Smooth muscle cell (in vitro differentiated cells): ENCODE results near the gene PLAGL1. TPM values are rescaled to one million over a fixed set of nuclear protein-coding genes. Genes with fewer than 3 reads are reported as not detected.
A peak's percentile ranks its signal among the peaks of the same experiment; 100 is the strongest.

Experiments
- DNase-seq: peaks from one replicate; lab custom pipeline; 2025; ENCODE audit not compliant: unreplicated experiment; lab: John Stamatoyannopoulos, UW
- H2AFZ ChIP-seq: fragments of 200-600 bp; sonication (generic); 2 replicates; pipeline ENCODE4 v1.6.0; 2016; ENCODE audit warnings: antibody characterized with exemption, low read depth, mild to moderate bottlenecking
- H3F3A ChIP-seq: fragments of 200-600 bp; sonication (generic); 2 replicates; pipeline ENCODE4 v1.6.0; 2017; ENCODE audit warnings: antibody characterized with exemption, low read depth
- H3K27ac ChIP-seq: fragments of 200-600 bp; sonication (generic); 2 replicates; pipeline ENCODE4 v1.5.1; 2016; ENCODE audit warnings: low read depth, mild to moderate bottlenecking
- H3K27me3 ChIP-seq: fragments of 200-600 bp; sonication (generic); 2 replicates; pipeline ENCODE4 v1.6.1; 2016; ENCODE audit warnings: low read depth, mild to moderate bottlenecking
- H3K36me3 ChIP-seq: fragments of 200-600 bp; sonication (generic); 2 replicates; pipeline ENCODE4 v1.5.1; 2016; ENCODE audit warnings: low read depth
- H3K4me1 ChIP-seq: fragments of 200-600 bp; sonication (generic); 2 replicates; pipeline ENCODE4 v1.5.1; 2016; ENCODE audit warnings: low read depth
- H3K4me2 ChIP-seq: fragments of 200-600 bp; sonication (generic); 2 replicates; pipeline ENCODE4 v1.6.0; 2016; ENCODE audit warnings: mild to moderate bottlenecking
- H3K4me3 ChIP-seq: fragments of 200-600 bp; sonication (generic); 2 replicates; pipeline ENCODE4 v1.5.1; 2016; ENCODE audit warnings: mild to moderate bottlenecking
- H3K79me2 ChIP-seq: fragments of 200-600 bp; sonication (generic); 2 replicates; pipeline ENCODE4 v1.6.0; 2016; ENCODE audit warnings: low read depth, mild to moderate bottlenecking
- H3K9ac ChIP-seq: fragments of 200-600 bp; sonication (generic); 2 replicates; pipeline ENCODE4 v1.6.0; 2016; ENCODE audit warnings: low read depth
- H3K9me3 ChIP-seq: fragments of 200-600 bp; sonication (generic); replicated peaks from 2 replicates; pipeline ENCODE4 v1.5.1; 2016; ENCODE audit warnings: low read depth
- H4K20me1 ChIP-seq: fragments of 200-600 bp; sonication (generic); 2 replicates; pipeline ENCODE4 v1.6.0; 2016; ENCODE audit warnings: low read depth
- WGBS: methylation state at CpG from one replicate; pipeline ENCODE4 v1.1.7; 2016; ENCODE audit warnings: low lambda C conversion rate; 5-methylcytosine and 5-hydroxymethylcytosine counted together
- polyA plus RNA-seq: library from polyadenylated mRNA; unstranded; fragments of >200 nt; fragmentation: Nextera tagmentation; extraction: Ambion mirVana; gene quantifications from 2 replicates; pipeline ENCODE4 v1.2.1, GENCODE V29; 2016
- total RNA-seq: library from RNA; depleted of rRNA; stranded (reverse); fragments of >200 nt; gene quantifications from 2 replicates; pipeline ENCODE4 v1.2.3, GENCODE V29; 2014
- TF ChIP-seq, protein P1 (sequence below): fragments of 200-600 bp; sonication (generic); IDR thresholded peaks from 2 replicates; pipeline ENCODE4 v1.5.1; 2017; ENCODE audit warnings: borderline replicate concordance, mild to moderate bottlenecking, antibody characterized with exemption; ENCODE audit not compliant: insufficient read depth, poor library complexity, severe bottlenecking

Gene PLAGL1
- total and polyA plus RNA-seq, 2 experiments from 2014 or later = 99.7 to 130 TPM

GRCh38 chr6:144036835-144037195 is 28.8 kb upstream of the PLAGL1 start:
- Histone ChIP-seq H3K27ac (no peak overlapping the region), H4K20me1 (no peaks in the 10 kb centered on the region), H3K4me2 (peak overlapping the region; percentile 51), H3K27me3 (no peaks in the 10 kb centered on the region), H3K9me3 (no peaks in the 10 kb centered on the region), H2AFZ (peak overlapping the region; percentile 67), H3K36me3 (no peaks in the 10 kb centered on the region), H3K9ac (no peak overlapping the region), H3K4me3 (peak overlapping the region; percentile 13), H3K79me2 (no peaks in the 10 kb centered on the region), H3F3A (no peaks in the 10 kb centered on the region), H3K4me1 (no peaks in the 10 kb centered on the region)
- 98% methylated on average over 3 of the region's 3 CpGs for WGBS
- TF ChIP-seq, protein P1, sequence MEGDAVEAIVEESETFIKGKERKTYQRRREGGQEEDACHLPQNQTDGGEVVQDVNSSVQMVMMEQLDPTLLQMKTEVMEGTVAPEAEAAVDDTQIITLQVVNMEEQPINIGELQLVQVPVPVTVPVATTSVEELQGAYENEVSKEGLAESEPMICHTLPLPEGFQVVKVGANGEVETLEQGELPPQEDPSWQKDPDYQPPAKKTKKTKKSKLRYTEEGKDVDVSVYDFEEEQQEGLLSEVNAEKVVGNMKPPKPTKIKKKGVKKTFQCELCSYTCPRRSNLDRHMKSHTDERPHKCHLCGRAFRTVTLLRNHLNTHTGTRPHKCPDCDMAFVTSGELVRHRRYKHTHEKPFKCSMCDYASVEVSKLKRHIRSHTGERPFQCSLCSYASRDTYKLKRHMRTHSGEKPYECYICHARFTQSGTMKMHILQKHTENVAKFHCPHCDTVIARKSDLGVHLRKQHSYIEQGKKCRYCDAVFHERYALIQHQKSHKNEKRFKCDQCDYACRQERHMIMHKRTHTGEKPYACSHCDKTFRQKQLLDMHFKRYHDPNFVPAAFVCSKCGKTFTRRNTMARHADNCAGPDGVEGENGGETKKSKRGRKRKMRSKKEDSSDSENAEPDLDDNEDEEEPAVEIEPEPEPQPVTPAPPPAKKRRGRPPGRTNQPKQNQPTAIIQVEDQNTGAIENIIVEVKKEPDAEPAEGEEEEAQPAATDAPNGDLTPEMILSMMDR = no peak
- DNase-seq = no peak

DNA sequence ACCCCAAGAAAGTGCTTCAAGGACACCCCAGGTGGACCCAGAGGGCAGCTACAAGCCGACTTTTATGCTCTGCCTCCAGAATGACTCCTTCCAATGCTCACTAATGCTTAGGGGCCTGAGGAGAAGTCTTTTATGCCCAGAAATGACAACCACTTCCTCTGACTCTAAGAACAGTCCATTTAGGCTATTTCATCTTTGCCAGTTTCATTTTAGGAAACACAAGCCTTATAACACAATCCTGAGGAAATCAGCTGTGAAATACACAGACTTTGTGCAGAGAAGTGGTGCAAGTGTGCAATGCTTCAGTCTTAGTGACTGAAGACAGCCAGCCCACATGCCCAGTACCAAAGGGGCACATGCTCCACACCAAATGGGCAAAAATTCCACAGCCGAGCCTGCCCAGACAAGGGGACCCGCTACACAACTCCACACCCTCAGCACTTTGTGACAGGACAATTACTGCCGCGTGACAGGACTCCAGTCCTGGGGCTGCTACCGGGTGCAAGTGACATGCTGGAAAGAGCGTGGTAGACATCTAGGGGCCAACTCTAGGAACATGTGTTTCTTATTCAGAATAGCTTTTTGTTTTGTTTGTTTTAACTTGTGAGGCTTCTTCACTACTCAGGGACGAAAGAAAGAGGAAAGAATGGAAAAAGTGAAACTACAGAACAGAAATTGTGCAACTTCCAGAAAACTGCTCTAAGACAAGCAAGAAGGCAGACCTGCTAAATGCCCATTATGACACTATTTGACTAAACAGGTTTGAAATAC is 28.2 kb upstream of the PLAGL1 start:
- Histone ChIP-seq H3K4me2 (peak overlapping the region; percentile 51), H3K4me3 (peak overlapping the region; percentile 13), H3K27ac (no peak overlapping the region), H3K9ac (no peak overlapping the region), H3K9me3 (no peaks in the 10 kb centered on the region), H4K20me1 (no peaks in the 10 kb centered on the region), H3K79me2 (no peaks in the 10 kb centered on the region), H2AFZ (peak overlapping the region; percentile 67), H3K36me3 (no peaks in the 10 kb centered on the region), H3F3A (no peaks in the 10 kb centered on the region), H3K4me1 (no peaks in the 10 kb centered on the region), H3K27me3 (no peaks in the 10 kb centered on the region)
- DNase-seq = no peak
- TF ChIP-seq, protein P1 = no peak
- 53% methylated on average over 8 of the region's 8 CpGs for WGBS

GRCh38 chr6:144035416-144035815 is 27.4 kb upstream of the PLAGL1 start:
- Histone ChIP-seq H3K9ac (no peak overlapping the region), H3K36me3 (no peaks in the 10 kb centered on the region), H4K20me1 (no peaks in the 10 kb centered on the region), H3F3A (no peaks in the 10 kb centered on the region), H3K79me2 (no peaks in the 10 kb centered on the region), H3K9me3 (no peaks in the 10 kb centered on the region), H2AFZ (no peak overlapping the region), H3K4me1 (no peaks in the 10 kb centered on the region), H3K4me2 (no peak overlapping the region), H3K27me3 (no peaks in the 10 kb centered on the region), H3K4me3 (no peak overlapping the region), H3K27ac (no peak overlapping the region)
- 94% methylated on average over 4 of the region's 4 CpGs for WGBS
- no peak for DNase-seq
- TF ChIP-seq, protein P1 = no peak
